MCF 10A (cell line): ENCODE measurements around the gene ZER1. TPM values are rescaled to one million over a fixed set of nuclear protein-coding genes. Genes with fewer than 3 reads are reported as not detected.

Source experiments
- BruUV-seq: library from RNA; stranded (reverse); fragments of 400-500 nt; replicated peaks from 2 replicates; lab custom pipeline; 2021; lab: Mats Ljungman, UMichigan
- CTCF ChIA-PET: fragments of 300-600 bp; sonication (Branson Sonifier 250); formaldehyde crosslinking; extraction: SDS; loops from one replicate; lab custom pipeline; 2021; ENCODE audit warnings: antibody characterized with exemption, inconsistent platforms; lab: Yijun Ruan, JAX
- POLR2A ChIA-PET: fragments of 300-600, 350-650 bp; sonication (Branson Sonifier 250); formaldehyde crosslinking; extraction: SDS; loops from one replicate; lab custom pipeline; 2020; ENCODE audit warnings: antibody characterized with exemption, inconsistent platforms; lab: Yijun Ruan, JAX
- DNase-seq: peaks from one replicate; pipeline ENCODE4 v3.0.0-alpha.2; 2018; ENCODE audit not compliant: unreplicated experiment
- H3K27ac Mint-ChIP-seq: one replicate; pipeline ENCODE4 v1.8.0; 2022; ENCODE audit warnings: mild to moderate bottlenecking, low read depth, mixed read lengths; ENCODE audit not compliant: unreplicated experiment
- H3K27me3 Mint-ChIP-seq: one replicate; pipeline ENCODE4 v1.8.0; 2022; ENCODE audit warnings: mixed read lengths; ENCODE audit not compliant: insufficient read depth, unreplicated experiment
- H3K36me3 Mint-ChIP-seq: one replicate; pipeline ENCODE4 v1.8.0; 2022; ENCODE audit warnings: mild to moderate bottlenecking, moderate library complexity, mixed read lengths; ENCODE audit not compliant: insufficient read depth, unreplicated experiment
- H3K4me1 Mint-ChIP-seq: one replicate; pipeline ENCODE4 v1.8.0; 2022; ENCODE audit warnings: mixed read lengths; ENCODE audit not compliant: insufficient read depth, unreplicated experiment
- H3K4me3 Mint-ChIP-seq: one replicate; pipeline ENCODE4 v1.8.0; 2022; ENCODE audit warnings: mild to moderate bottlenecking, moderate library complexity, mixed read lengths; ENCODE audit not compliant: unreplicated experiment
- H3K9me3 Mint-ChIP-seq: one replicate; pipeline ENCODE4 v1.8.0; 2022; ENCODE audit warnings: mixed read lengths; ENCODE audit not compliant: unreplicated experiment
- CTCF ChIP-seq: fragments of 200-600 bp; IDR thresholded peaks from one replicate; pipeline ENCODE4 v1.8.0; 2022; ENCODE audit warnings: antibody characterized with exemption, mild to moderate bottlenecking; ENCODE audit not compliant: unreplicated experiment
- intact Hi-C: fragments of 100-400 bp; cut with micrococcal nuclease; formaldehyde crosslinking; loops from 2 replicates; pipeline ENCODE4 v1.14.1; 2022
- total RNA-seq: library from RNA; stranded (reverse); gene quantifications from 2 replicates; pipeline ENCODE4 v1.2.3, GENCODE V29; 2022

Gene ZER1
- total RNA-seq, 1 experiment from 2014 or later = 19.5 TPM

- DNase-seq = no peak
- Mint-ChIP-seq H3K36me3 (peaks cover 76% of the 10 kb centered on the region), H3K4me1 (peaks cover 26% of the 10 kb centered on the region), H3K9me3 (no peaks in the 10 kb centered on the region), H3K27me3 (no peaks in the 10 kb centered on the region), H3K27ac (peak overlapping the region; percentile 86), H3K4me3 (peak overlapping the region; percentile 90)
- no peak for TF ChIP-seq CTCF
- BruUV-seq = no TSS peak
- CTCF ChIA-PET = interaction anchor here (0.7 to 1.3 kb wide), 2 partner anchors 11 to 35 kb away, joined by 3 to 5 read pairs; partner anchors contain the start of gene PKN3
- POLR2A ChIA-PET = interaction anchor here (0.7 to 3.0 kb wide), 13 partner anchors 9 to 258 kb away, joined by 3 to 31 read pairs (median 4); partner anchors contain the start of genes ENDOG, PKN3 and ZDHHC12
- intact Hi-C loops = loop anchor here (2.0 kb wide), 1 partner anchor 56 kb away; no protein-coding TSS in a partner anchor
Measured at GRCh38 chr9:128690684-128691034, 81.1 kb downstream of the ZER1 start.

- H3K36me3 Mint-ChIP-seq = peaks cover 70% of the 10 kb centered on the region
- H3K4me3 Mint-ChIP-seq = peak overlapping the region; percentile 90
- peak; percentile 32 for DNase-seq
- no peaks in the 10 kb centered on the region for H3K9me3 Mint-ChIP-seq
- peak overlapping the region; percentile 86 for H3K27ac Mint-ChIP-seq
- ChIA-PET POLR2A (interaction anchor here (0.5 to 3.0 kb wide), 13 partner anchors 8 to 200 kb away, joined by 3 to 31 read pairs (median 3); partner anchors contain the start of genes ENDOG, PKN3, TBC1D13 and ZDHHC12), CTCF (interaction anchor here (0.7 to 1.3 kb wide), 2 partner anchors 12 to 35 kb away, joined by 3 to 5 read pairs; partner anchors contain the start of gene PKN3)
- no peak for TF ChIP-seq CTCF
- no TSS peak for BruUV-seq
- H3K4me1 Mint-ChIP-seq = peaks cover 32% of the 10 kb centered on the region
- H3K27me3 Mint-ChIP-seq = no peaks in the 10 kb centered on the region
- intact Hi-C loops = loop anchor here (2.0 kb wide), 1 partner anchor 55 kb away; no protein-coding TSS in a partner anchor
Measured at GRCh38 chr9:128689820-128690683, 81.7 kb downstream of the ZER1 start.

- BruUV-seq = no TSS peak
- no peaks in the 10 kb centered on the region for H3K9me3 Mint-ChIP-seq
- H3K4me1 Mint-ChIP-seq = peaks cover 39% of the 10 kb centered on the region
- H3K27ac Mint-ChIP-seq = peak overlapping the region; percentile 67
- no peaks in the 10 kb centered on the region for H3K27me3 Mint-ChIP-seq
- no peak for DNase-seq
- POLR2A ChIA-PET = interaction anchor here (0.6 to 3.0 kb wide), 14 partner anchors 7 to 319 kb away, joined by 3 to 31 read pairs (median 3); partner anchors contain the start of genes SPTAN1, TBC1D13 and ZDHHC12
- intact Hi-C loops = no loop called here
- H3K4me3 Mint-ChIP-seq = peak overlapping the region; percentile 71
- CTCF ChIA-PET = no interaction called here
- TF ChIP-seq CTCF = no peak
- peaks cover 62% of the 10 kb centered on the region for H3K36me3 Mint-ChIP-seq
Measured at GRCh38 chr9:128689293-128689774, 82.4 kb downstream of the ZER1 start.
